NCI-H345 (cell line): ENCODE results near the gene OFD1.
A peak's percentile ranks its signal among the peaks of the same experiment; 100 is the strongest.

Experiments
- DNase-seq: peaks from one replicate; lab custom pipeline; 2025; lab: John Stamatoyannopoulos, UW

Gene OFD1

DNA sequence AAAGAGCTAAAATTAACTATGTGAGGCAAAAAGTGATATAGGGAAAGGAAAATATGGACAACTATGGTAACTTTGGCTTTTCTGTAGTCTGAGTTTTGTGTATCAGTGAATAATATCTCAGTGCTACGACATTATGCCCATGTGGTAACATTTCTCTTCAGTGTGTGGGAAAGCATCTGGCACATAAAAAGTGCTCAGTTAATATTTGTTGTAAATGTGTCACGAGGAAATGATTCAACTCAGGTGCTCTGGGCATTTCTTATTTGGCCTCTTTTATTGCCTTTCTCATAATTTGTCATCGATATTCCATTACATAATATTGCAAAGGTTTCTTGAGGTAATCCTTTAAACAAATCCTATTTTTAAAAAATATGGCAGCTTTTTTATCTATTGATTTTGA is 17.6 kb downstream of the OFD1 start:
- no peak for DNase-seq

GRCh38 chrX:13752646-13753045 is 18.1 kb downstream of the OFD1 start:
- no peak for DNase-seq

DNA sequence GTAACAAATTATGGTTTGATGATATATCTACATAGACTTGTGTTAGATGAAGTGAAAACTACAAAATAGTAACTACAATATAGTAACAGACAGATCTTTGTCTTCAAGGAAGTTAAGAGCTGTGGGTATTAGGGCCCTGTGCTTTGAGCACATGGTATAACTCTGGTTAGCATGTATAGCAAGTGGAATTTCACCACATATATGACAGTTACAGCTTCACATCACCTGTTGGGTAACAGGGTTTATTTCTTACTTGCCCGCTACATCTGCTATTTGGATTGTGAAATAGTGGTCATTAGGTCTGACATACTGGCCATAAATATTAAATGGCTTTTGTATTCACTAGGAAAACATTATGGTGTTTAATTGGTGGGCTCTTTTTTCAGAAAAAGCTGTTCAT is 20.2 kb downstream of the OFD1 start:
- no peak for DNase-seq

DNA sequence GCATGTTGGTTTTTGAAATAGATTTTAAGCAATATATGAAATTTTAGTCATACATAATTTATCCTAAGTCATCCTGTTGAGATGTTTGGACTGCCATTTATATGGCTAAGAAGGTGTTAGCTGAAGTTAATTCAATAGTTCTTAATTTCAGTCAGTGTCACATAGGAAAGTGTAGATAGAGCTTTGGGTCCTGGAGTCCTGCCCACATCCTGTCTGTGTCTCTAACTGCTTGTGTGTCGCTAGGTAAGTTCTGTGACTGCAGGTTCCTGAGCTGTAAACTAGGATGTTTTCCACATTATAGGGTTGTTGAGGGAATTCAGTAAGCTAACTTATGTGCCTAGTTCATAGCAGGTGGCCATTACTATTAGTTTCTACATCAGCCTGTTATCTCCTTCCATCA is 20.7 kb downstream of the OFD1 start:
- DNase-seq, result no peak

- DNase-seq, result no peak
Measured at GRCh38 chrX:13756381-13756780, 21.8 kb downstream of the OFD1 start.

DNA sequence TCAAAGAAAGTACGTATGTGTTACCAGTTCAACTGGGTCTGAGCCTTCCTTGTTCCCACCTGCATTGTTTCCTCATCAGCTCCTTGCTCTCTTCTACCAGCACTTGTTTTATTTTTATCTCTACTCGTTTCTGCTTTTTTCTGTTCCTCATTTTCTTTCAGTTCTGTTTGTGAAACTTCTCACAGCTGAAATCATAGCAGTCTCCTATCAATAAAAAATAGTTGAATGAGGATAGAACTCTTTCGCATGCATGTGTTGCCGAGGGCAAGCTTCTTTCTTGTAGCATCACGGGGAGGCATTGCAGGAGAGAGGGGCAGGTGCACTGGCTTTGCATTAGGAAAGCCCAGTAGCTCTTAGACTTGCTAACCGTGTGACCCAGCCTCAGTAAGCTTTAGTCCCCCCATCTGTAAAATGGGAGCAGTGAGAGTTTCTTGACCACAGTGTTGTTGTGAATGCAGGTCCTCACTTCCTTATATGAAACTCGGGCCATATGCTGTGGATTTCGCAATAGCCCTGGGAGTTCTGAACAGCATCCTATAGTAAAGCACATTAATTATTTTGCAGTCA is 24.7 kb downstream of the OFD1 start:
- no peak for DNase-seq

- DNase-seq, result no peak
Measured at GRCh38 chrX:13760426-13760825, 25.9 kb downstream of the OFD1 start.

- DNase-seq, result no peak
Measured at GRCh38 chrX:13761606-13762414, 27.3 kb downstream of the OFD1 start.

GRCh38 chrX:13763489-13763888 is 28.9 kb downstream of the OFD1 start:
- no peak for DNase-seq

GRCh38 chrX:13764281-13764680 is 29.7 kb downstream of the OFD1 start:
- no peak for DNase-seq

DNA sequence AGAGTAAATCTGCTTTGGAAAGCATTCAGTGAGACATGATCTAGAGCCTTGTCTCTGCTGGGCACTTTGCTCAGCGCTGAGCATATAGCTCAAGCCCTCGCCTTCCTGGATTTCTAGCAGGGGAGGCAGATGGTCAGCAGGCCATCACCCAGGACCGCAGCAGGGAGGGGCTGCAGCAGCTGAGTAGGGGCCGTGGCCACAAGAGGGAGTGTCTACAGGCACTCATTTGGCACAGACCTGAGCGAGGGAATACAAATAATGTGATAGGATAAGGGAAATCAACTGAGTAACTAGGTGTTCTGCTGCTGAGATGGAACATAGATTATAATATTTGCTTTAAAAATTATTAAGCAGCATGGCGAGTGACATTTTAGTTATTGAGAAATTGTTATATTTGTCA is 30.2 kb downstream of the OFD1 start:
- DNase-seq, result no peak

DNA sequence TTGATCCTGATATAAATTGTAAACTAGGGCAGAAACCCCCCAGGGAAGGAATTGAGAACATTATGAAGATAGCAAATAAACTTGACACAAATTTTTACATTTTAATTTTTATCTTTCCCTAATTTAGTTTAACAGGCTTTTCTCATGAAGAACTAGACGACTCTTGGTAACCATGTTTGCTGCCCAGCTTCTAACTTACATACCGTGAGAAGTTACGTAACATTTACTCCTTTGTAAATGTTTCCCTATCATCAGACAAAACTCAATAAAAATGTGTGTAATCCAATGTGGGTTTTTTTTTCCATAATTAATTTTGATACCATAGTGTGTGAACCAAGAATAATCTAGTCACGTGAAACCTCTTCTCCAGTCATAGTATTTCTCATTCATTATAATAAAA is 34.4 kb downstream of the OFD1 start:
- no peak for DNase-seq

- DNase-seq, result no peak
Measured at GRCh38 chrX:13770013-13770535, 35.5 kb downstream of the OFD1 start.

GRCh38 chrX:13774696-13775095 is 40.1 kb downstream of the OFD1 start:
- peak; percentile 21 for DNase-seq

DNA sequence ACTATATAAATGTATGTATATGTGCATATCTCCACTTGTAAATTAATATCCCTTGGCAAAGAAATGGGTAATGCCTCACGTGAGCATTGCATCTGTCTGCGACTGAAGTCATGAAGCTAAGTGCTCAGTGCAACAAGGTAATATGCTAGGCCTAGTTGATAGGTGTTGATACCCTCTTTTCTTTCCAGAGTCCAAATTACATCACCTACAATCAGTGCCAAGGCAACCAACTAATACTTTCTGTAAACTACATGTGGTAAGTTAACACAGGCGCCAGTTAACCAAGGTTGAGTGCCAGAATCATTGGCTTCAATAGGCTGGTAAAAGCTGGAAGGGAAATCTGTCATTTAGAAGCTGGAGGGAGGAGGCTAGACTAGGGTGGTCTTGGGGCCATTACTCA is 41.3 kb downstream of the OFD1 start:
- DNase-seq, result no peak

DNA sequence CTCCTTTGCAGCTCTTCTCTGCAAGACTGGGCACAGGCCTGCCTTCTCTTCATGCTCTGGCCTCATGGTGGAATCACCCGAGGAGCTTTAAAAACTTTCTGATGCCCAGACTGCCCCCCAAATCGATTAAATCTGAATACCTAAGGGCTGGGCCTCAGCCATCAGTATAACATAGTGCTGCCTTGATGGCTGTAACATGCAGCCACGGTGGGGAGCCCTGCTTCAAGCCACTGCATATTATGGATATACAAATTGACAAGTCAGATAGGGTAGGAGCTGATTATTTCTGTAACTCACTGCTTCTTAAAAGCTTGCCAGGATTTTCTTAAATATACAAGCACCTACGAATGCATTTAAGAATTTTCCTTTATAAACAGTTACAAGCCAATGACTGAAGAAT is 41.8 kb downstream of the OFD1 start:
- no peak for DNase-seq

GRCh38 chrX:13778916-13779315 is 44.4 kb downstream of the OFD1 start:
- DNase-seq, result no peak

- no peak for DNase-seq
Measured at GRCh38 chrX:13780868-13781427, 46.4 kb downstream of the OFD1 start.

DNA sequence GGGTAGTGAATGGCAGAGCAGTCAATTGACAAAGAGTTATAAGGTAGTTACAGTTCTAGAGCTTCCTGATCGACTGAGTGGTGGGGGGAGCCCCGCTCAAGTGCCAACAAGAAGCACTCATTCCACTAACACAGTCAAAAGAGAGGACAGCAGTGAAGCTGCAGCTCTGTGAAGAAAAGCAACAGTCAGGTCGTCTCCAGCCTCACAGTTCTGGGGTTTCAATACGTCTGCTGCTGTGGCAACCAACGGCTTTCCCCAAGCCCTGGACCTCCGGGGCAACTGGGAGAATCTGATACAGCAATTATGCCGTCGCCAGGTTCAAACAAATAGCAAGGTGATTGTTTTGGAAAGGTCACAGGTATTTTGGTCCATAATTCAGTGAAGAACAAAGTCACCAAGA is 51.5 kb downstream of the OFD1 start:
- DNase-seq, result no peak

GRCh38 chrX:13790206-13791131 is 55.9 kb downstream of the OFD1 start:
- DNase-seq, result no peak

DNA sequence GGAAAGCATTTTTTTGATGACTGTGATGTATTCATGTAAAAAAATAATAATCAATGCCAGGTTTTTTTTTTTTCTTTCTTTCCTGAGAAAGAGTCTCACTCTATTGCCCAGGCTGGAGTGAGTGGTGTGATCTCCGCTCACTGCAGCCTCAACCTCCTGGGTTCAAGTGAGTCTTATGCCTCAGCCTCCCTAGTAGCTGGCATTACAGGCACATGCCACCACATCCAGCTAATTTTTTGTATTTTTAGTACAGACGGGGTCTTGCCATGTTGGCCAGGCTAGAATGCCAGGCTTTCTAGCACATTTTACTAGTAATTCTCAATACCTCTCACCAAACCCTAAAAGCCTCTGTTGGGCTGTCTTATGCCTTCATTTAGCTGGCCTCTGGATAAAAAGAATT is 56.6 kb downstream of the OFD1 start:
- DNase-seq, result no peak

DNA sequence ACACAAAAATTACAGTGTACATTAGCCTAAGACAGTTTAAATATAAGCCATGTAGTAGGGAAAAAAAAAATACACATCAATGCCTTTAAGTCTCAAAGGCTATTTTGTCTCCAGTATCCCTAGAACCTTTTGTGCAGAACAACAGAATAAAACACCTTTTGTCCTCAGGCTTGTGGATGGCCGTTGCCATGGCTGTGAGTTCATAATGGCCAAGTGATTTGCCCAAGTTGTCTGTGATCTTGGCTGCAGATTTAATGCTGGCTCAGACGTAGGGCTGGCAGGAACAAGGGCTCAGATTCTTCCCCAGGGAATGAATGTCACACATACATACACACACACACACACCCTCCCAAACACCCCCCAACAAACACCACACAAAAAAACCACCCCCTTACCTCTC is 57.0 kb downstream of the OFD1 start:
- DNase-seq, result no peak
